HG02642 (cell line): ENCODE measurements around the gene ITGA5.

Experiments
- ATAC-seq: cut with Tn5 transposase; IDR thresholded peaks from one replicate; pipeline ENCODE4 v1.9.1; 2021; ENCODE audit warnings: mild to moderate bottlenecking; ENCODE audit not compliant: unreplicated experiment, poor library complexity

The ITGA5 gene

DNA sequence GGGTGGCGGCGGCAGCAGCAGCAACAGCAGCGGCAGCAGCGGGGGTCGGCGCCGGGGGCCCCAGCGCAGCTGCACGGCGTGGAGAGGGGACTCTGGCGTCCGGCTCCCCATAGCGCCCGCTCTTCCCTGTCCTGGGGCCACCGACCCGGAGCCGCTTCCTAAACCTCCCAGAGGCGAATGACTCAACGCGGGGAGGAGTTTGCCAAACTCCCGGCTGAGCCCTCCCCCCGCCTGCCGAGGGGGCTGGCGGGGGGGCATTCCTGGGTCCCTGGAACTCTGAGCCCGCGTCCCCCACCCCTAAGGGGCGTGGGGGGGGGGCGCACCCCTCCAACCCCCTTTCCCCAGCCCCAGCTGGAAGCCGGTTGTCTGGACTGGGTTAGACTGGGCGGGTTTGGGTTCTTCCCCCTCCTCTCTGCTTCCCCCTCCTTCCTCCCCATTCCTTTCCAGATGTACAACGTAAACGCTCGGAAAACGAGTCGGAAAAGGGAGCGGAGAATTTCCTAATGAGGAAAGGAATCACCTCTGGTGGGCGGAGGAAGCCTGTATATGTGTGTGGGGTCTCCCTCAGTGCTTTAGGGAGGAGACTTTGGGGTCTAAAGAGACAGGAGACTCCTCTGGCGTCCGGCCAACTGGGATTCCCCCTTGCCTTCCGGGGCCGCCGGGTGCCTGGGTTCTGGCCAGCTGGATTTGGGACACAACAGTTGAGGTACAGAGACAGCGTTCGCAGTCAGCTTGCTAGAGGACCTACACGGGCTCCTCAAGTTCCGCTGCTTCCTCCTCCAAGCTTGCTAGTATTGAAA, at the start of gene ITGA5:
ITGA5 (minus strand) TSS at position 179 of the 800 bp plus-strand sequence; CDS start at position 111, 68 bp downstream.
- no peak for ATAC-seq

DNA sequence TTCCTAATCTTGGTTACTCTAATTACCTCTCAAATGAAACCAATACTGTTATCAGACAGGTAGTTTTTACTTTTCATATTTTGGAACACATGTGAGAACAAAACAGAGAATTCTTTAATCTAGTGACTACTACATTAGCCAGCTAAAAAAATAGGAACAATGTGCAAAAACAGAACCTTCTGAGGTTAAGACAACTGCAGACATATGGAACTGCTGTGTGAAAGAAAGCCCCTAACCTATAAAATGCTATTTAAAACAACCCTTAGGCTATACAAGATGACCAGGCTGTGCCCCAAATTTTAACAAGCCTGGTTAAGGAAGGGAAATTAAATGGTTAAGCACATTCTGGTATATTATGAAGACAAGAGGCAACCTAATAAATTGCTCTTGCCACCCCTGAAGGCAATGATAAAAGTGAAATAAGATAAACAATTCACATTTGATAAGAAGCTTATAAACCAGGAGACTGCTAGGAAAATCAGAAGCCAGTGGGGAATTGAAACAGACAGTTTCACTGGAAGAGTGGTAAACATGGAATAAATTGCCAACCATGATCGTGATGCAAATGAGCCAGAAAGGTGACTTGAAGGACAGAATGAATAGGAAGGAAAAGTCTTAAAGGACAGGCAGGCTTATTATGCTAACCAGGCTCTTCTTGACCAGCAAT, 46.9 kb upstream of the ITGA5 start:
- no peak for ATAC-seq

DNA sequence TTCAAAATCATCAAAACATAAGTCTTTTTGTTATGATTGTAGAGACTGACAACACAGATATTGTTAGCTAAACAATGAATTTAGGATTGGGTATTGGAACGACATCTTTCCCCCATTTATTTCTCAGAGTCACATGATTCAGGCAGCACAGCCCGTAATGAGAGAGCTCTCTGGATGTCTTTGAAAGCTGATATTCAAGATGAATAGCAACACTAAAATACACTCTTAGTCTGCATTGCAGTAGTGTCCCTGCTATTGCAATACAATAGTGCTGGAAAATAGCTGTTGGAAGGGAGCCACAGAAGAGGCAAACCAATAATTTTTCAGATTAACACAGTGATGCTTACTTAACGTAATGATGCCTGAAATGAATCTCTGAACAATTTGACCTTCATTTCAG, 44.4 kb upstream of the ITGA5 start:
- ATAC-seq: no peak

DNA sequence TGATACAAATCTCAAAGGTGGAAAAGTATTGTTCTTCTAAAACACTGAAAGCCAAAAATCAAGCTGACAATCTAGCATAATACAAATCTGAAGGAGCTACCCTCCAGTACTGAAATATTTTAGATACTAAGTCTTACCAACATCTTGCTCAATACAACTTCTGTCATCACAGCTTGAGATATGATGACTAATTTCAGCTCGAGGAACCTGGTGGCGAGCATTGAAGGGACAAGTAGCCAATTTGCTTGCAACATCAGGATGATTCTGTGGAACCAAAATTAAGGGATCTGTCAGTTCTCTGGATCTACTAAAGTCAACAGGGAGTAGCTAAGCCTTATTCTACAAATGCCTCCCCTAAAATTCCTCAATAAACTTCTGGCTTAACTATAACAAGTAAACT, 44.0 kb upstream of the ITGA5 start:
- ATAC-seq: no peak

DNA sequence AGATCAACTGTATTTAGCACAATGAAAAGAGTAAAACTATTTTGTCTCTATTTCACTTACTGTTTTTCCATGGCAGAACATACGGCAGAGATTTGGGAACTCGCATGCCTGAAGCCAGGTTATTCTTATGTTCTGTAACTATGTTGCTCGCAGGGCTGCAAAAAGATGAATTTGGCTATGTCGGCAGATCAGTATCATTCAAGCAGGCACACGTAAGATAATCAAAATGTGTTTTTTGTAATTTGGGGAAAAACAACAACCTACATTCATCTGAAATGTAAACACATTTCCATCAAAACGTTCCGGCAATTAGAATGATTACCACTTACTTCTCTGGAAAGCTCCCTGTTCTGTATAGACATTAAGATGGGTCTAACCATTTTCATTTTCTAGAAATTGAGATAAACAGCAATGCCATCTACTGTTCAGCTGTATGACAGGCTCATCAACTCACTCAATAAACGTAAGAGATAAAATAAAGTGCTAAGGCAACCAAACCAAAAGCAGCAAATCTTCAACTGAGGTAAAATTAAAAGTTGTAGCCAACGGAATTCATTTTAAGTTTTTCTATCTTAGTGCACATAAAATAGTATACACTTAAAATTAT, 41.4 kb upstream of the ITGA5 start:
- ATAC-seq: no peak

DNA sequence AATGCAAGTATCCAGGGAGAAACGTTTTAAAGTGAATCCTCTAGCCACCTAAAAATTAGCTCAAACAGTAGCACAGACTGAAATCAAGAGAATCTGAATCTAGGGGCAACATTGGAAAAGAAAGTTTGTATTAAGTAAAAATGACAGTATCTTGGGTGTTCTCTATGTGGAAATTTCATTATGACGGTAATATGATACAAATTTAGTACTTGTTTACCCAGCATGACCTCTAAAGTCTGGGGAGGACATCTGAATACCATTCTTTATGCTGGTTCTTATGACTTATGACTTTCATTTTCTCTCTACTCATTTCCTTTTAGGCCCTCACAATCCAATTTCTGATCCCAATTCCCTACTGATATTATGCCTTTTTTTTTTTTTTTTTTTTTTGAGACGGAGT, 40.3 kb upstream of the ITGA5 start:
- no peak for ATAC-seq

DNA sequence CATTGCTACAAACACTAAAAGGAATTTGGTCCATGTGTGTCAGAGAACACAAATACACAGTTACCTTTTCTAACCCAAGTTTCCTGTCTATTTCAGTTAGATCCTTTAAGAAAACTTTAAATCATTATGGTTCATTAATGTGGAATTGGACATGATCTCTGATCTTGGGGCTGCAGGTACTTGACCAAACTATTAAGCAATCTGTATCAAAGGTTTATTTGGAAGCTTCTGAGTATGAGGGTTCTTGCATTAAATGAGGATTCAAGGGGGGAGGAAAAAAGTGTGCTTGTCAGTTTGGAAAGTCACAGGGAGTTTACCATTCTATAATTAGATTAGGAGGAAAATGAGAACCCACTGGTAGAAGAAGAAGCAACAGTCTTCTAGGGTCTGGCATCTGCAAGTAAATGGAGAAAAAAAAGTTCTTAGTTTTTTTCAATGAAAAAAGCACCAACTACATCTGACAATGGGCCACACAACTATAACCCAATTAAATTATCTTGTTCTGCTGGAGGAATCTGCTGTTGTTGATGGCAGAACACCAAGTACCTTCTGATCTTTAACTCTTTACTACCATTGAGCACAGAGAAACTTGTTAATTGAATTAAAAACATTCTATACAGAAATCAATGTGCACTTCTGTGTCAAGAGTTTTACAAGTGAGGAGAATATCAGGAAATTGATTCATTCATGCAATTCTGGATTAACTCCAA, 36.8 kb upstream of the ITGA5 start:
- no peak for ATAC-seq

DNA sequence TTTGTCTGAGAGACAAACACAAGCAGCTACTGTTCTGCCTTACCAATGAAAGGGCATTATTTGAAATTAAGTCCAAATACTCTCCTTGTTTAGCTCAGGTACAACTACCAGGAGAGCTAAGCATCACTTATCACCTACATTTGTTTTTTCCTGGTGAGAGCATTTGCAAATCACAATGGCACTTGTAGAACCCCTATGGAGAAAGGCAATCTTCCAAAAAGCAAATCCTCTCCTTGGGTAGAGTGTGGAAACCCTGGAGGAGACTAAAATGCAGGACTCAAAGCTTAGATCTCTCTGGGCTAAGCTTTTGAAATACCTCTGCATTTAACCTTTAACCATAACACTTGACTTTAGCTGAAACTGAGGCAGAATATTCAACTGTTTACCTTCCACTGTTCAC, 33.6 kb upstream of the ITGA5 start:
- no peak for ATAC-seq

DNA sequence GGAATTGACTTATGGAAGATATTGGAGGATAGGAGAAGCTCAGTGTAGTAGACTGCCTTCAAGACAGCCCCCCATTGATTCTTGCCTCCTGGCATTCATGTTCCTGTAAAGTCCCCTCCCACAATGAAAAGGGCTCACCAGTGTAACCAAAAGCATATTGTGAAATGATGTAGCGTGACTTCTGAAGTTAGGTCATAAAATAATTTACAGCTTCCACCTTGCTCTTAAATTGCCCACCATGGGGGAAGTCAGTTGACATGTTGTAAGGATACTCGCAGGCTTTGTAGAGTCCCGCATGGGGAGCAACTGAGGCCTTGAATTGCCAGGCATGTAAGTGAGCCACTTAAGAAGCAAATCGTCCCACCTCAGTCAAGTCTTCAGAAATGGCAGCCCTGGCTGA, 29.3 kb upstream of the ITGA5 start:
- ATAC-seq: no peak

DNA sequence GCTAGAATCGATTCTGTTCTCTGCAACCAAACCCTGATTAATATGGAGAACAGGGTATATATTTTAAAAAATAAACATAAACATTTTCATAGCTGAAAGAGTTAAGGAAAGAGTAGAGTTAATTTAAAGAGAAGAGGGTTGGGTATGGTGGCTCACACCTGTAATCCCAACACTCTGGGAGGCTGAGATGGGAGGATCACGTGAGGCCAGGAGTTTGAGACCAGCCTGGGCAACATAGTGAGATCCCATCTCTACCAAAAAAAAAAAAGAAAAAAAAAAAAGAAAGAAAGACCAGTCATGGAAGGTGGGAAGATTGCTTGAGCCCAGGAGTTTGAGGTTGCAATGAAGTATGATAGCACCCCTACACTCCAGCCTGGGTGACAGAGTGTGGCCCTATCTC, 28.9 kb upstream of the ITGA5 start:
- no peak for ATAC-seq

DNA sequence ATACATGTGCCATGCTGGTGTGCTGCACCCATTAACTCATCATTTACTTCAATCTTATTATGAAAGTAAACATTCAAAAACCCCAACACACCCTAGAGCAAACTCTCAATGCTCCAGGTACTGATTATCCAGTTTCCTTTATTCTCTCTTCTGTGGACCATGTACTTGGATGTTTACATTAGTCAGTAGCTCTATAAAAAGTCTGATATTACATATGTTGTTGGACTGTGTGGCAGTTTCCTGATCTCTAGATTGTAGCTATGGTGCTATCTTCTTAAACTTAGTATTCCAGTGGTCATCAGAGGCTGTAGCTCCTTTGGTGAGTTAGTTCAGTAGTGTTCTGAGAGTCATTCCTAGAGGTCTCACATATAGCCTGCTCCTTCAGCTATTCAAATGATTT, 25.1 kb upstream of the ITGA5 start:
- no peak for ATAC-seq

DNA sequence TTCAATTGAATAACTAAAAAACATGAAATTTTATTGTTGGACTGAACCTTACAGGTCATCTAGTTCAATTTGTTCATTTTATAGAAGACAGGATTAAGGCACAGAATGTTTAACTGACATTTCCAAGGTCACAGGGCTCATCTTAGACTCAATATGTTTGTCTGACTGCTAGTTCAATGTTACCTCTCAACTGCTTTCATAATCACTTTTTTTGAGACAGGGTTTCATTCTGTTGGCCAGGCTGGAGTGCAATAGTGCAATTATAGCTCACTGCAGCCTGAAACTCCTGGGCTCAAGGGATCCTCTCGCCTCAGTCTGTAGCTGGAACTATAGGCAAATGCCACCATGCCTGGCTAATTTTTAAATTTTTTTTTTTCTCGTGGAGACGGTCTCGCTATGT, 24.4 kb upstream of the ITGA5 start:
- no peak for ATAC-seq

DNA sequence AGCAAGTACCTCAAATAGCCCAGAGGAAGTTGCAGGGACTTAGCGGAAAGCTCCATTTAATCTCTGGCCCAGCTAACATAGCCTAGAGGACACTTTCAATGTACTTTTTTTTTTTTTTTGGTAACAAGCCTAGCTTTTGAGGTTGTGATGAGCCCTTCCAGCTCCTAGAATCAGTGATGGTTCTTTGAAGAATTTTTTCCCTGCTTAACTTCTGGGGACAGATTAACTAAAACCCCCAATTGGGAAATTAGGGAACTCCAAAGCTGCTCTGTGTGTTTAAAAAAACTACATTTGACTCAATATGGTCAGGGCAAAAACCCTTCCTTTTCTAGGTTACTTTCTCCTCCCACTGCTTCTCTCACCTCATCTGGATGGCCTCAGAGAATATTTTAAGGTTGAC, 23.9 kb upstream of the ITGA5 start:
- ATAC-seq: no peak

DNA sequence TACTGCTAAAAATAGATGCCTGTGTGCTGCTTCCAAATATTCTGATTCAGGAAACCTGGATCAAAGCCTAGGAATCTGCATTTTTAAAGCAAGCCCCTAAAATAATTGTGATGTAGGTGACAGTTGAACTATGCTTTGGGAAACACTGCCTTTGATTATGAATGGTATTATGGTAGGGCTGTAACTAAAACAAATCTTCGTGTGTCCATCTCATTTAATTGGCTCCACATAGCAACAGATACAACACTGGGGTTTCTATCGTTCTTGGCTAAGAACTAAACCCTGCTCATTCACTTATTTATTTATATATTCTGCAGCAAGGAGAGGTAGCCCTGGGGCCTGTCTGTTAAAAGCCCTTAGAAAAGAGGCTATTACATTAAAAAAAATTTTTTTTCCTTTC, 23.0 kb upstream of the ITGA5 start:
- no peak for ATAC-seq

DNA sequence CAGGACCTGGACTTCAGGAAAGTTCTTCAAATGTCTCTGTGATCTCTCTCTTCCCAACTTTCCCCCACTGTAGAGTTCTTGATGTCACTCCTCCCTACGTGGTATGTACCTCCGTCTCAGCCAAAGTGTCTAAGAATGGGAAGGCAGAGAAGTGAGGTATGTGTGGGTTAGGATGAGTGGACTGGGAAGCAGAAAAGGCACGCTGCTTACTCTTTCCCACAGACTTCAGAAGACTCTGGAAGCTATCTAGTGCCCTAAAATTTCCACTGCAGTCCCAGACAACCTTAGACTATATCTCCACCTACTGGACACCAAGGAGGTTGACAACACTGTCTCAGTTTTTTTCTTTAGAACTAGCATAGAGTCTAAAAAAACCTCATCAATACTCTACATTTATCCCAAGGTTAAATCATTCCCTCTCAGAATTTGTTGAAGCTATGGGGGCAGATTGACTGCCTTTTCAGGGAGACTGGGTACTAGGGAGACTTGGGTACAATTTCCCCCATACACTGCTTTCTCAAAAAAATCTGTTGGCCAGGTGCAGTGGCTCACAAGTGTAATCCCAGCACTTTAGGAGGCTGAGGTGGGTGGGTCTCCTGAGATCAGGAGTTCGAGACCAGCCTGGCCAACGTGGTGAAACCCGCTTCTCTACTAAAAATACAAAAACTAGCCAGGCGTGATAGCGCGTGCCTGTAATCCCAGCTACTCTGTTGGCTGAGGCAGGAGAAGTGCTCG, 20.6 kb upstream of the ITGA5 start:
- no peak for ATAC-seq

DNA sequence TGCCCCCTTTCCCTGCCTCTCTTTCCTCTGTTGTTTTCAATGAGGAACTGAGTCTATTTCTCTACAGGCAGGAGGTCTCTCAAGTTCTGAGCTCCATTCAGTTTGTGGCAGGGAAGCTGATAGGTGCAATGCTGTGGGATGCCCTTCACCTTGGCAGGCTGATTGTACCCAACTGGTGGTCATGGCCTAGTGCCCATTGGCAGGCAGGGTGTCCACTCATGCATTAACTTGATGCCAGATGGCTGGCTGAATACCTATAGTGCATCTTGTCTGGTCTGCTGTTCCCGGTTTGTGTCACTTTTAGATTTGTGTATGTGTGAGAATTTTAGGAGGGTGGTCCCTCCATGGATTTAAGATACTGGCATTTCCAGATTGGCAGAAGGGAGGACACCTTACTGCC, 20.0 kb upstream of the ITGA5 start:
- no peak for ATAC-seq

DNA sequence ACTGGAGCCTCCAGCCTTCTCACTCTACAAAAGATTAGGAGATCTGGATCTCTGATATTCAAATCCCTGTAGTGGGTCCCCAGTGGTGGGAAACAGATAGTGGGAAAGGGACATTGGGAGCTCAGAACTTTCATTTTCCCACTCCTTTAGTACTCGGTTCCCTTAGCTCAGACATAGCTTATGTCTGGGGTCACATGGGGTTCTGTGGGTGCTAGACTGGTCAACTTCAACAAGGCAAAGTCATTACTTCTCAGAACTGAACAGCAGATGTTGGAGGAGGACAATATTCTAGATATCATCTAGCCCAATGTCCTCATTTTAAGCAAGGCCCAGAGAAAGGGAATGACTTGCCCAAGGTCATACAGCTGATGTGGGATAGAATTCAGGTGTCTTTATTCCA, 19.5 kb upstream of the ITGA5 start:
- no peak for ATAC-seq

DNA sequence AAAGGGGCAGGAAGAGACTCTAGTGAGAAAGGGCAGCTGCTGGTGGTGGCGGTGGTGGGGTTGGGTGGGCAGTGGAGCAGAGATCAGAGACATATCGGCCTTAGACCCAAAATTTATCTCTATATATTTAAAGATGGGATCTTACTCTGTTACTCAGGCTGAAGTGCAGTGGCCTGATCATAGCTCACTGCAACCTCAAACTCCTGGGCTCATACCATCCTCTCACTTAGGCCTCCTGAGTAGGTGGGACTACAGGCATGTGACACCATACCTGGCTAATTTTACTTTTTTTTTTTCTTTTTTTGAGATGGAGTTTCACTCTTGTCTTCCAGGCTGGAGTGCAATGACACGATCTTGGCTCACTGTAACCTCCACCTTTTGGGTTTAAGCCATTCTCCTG, 18.6 kb upstream of the ITGA5 start:
- ATAC-seq: no peak

DNA sequence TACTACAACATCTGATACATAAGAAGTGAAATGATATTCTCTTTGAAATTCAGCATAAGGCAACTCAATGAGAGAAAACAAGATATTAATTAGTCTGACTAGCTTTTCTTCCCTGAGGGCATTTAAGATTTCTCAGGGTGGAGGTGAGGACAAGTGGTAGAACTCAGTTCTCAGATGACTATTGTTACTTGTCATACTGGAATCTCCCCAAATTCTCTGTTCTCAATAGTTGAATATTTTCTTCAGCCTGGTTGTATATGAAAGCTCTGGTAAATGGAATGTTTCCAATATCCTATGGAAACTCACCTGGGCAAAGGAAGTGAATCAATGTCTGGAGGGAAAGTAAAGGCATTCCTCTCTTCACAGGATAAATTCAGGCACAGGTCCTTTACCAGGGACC, 18.2 kb upstream of the ITGA5 start:
- ATAC-seq: no peak

DNA sequence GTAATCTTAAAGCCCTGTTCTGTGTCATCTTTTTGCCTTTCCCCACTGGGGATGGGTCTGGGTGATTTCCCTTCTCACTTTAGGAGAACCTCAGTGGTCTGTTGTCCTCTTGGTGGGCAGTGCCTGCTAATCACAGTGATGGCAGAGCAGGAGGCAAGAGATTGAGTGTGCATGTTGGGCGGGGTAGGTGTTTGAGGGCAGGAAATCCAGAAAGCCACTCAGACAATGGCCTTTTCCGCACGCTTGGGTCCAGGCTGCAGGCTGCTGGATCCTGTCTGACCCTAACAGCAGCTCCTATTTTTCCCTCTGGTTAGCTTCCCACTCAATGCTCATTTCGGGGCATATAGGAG, 13.7 kb upstream of the ITGA5 start:
- no peak for ATAC-seq
